Stomach (tissue), 4 donors: ENCODE measurements around the gene LRCH1.

Experiments used
- EP300 ChIP-seq: sonication (generic); formaldehyde crosslinking; IDR thresholded peaks from one replicate; pipeline ENCODE4 v1.6.1; 2017; ENCODE audit warnings: antibody characterized with exemption
- POLR2A ChIP-seq, 4 donors: fragments of 450-650 bp; IDR thresholded peaks; one replicate each; pipeline ENCODE4 v1.6.1; 2016; ENCODE audit warnings: antibody characterized with exemption in 4 of 4, control low read depth in 2 of 4, mild to moderate bottlenecking in 1 of 4, moderate library complexity in 1 of 4
- TF ChIP-seq, protein P1 (sequence below), 7 experiments: fragments of 450-650 bp in 4 of 7; fragments of 200-600 bp in 3 of 7; sonication (generic) in 3 of 7; IDR thresholded peaks; one replicate each; pipeline ENCODE4 v1.5.1; 2016 to 2019; ENCODE audit warnings: antibody characterized with exemption in 7 of 7, control low read depth in 2 of 7, mild to moderate bottlenecking in 1 of 7

DNA sequence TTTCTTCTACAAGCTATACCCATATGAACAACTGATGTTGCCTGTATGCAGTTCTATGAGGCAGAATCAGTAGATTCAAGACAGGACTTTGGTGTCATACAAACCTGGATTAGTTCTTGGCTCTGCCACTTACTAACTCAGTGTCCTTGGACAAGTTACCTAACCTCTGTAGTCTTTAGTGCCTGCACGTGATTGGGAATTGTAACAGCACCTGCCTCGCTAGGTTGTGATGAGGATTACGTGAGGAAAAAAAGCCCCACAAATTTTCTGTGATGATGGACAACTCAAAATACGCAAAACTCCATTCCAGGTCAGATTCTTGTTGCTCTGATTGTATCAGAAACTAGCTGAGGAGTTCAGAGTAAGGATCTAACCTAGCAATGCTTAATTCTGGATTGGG, 89.3 kb downstream of the LRCH1 start:
- TF ChIP-seq, protein P1, sequence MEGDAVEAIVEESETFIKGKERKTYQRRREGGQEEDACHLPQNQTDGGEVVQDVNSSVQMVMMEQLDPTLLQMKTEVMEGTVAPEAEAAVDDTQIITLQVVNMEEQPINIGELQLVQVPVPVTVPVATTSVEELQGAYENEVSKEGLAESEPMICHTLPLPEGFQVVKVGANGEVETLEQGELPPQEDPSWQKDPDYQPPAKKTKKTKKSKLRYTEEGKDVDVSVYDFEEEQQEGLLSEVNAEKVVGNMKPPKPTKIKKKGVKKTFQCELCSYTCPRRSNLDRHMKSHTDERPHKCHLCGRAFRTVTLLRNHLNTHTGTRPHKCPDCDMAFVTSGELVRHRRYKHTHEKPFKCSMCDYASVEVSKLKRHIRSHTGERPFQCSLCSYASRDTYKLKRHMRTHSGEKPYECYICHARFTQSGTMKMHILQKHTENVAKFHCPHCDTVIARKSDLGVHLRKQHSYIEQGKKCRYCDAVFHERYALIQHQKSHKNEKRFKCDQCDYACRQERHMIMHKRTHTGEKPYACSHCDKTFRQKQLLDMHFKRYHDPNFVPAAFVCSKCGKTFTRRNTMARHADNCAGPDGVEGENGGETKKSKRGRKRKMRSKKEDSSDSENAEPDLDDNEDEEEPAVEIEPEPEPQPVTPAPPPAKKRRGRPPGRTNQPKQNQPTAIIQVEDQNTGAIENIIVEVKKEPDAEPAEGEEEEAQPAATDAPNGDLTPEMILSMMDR (IDR thresholded peaks at IDR 0.05): no peak
- TF ChIP-seq EP300 (no peak), POLR2A (IDR thresholded peaks at IDR 0.05) (no peak)
